HFFc6 (cell line): Measurements from ENCODE around the gene ARL5C. TPM values are rescaled to one million over a fixed set of nuclear protein-coding genes. Genes with fewer than 3 reads are reported as not detected.

ENCODE experiments used
- DNase-seq: peaks from one replicate; pipeline ENCODE4 v3.0.0-alpha.2; 2018
- H3K27ac Mint-ChIP-seq: 2 replicates; pipeline ENCODE4 v1.8.0; 2020; ENCODE audit warnings: mild to moderate bottlenecking, mixed read lengths
- H3K27me3 Mint-ChIP-seq: 2 replicates; pipeline ENCODE4 v1.8.0; 2021; ENCODE audit warnings: mild to moderate bottlenecking, moderate library complexity, mixed read lengths; ENCODE audit not compliant: insufficient read depth
- H3K36me3 Mint-ChIP-seq: 2 replicates; pipeline ENCODE4 v1.8.0; 2021; ENCODE audit warnings: low read depth, mixed read lengths
- H3K4me1 Mint-ChIP-seq: 2 replicates; pipeline ENCODE4 v1.8.0; 2020; ENCODE audit warnings: low read depth, mixed read lengths
- H3K4me3 Mint-ChIP-seq: 2 replicates; pipeline ENCODE4 v1.8.0; 2020; ENCODE audit warnings: mild to moderate bottlenecking, moderate library complexity, mixed read lengths
- H3K9me3 Mint-ChIP-seq: 2 replicates; pipeline ENCODE4 v1.8.0; 2020; ENCODE audit warnings: mild to moderate bottlenecking, mixed read lengths
- total RNA-seq, 6 experiments: library from RNA; stranded (reverse); fragmentation: NEBNext Ultra II Directional; extraction: Animal tissue kit (Norgen Biotek cat#: 25700); gene quantifications; 2 replicates in 1 of 6; 3 replicates in 5 of 6; pipeline ENCODE4 v1.2.3, GENCODE V29; 2021
- TF ChIP-seq, protein P1 (sequence below): fragments of 200-600 bp; sonication (generic); IDR thresholded peaks from 2 replicates; pipeline ENCODE4 v1.5.0; 2021; ENCODE audit warnings: antibody characterized with exemption, mild to moderate bottlenecking

The ARL5C gene
- total RNA-seq, 6 experiments from 2014 or later, result not detected

DNA sequence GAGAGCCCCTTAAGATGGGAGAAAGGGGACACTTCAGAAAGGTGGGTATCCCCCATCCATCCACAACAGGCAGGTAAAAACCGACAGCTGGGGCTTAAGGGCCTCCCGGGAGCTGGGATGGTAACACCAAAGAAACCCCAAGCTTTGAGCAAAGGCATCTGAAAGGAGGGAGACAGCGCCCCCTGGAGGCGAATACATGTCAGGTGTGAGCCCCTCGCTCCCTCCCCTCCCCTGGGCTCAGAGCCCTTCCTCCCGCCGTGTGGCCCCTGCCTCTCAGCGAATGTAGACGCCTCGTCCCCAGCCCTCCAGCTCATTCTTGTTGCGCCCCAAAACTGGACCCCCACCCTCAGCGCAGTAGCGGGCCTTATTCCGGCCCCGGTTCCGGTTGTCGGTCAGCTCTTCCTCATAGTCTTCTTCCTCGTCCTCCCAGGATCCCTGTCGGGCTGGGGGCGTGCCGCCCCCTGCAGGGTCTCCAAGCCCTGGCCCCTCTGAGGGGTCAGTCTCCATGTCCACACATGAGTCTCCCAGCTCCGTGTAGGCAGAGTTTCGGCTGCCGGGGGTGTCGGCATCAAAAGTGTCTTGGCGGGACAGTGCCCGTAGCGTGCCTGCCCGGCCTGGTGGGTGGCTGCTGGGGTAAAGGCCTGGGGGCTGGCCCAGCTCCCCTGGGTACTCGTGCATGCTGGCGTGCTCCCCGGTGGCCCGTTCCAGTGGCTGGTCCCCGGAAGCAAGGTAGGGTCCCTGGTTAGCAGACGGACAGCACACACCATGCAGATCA is 9.1 kb upstream of the ARL5C start:
- no peak overlapping the region for H3K27ac Mint-ChIP-seq
- peaks cover 28% of the 10 kb centered on the region for H3K4me1 Mint-ChIP-seq
- H3K27me3 Mint-ChIP-seq, result peaks cover 5% of the 10 kb centered on the region; the same call in 1 of the 2 replicates
- H3K4me3 Mint-ChIP-seq, result no peak overlapping the region
- peaks cover 27% of the 10 kb centered on the region for H3K36me3 Mint-ChIP-seq
- DNase-seq, result peak; percentile 10
- TF ChIP-seq, protein P1, sequence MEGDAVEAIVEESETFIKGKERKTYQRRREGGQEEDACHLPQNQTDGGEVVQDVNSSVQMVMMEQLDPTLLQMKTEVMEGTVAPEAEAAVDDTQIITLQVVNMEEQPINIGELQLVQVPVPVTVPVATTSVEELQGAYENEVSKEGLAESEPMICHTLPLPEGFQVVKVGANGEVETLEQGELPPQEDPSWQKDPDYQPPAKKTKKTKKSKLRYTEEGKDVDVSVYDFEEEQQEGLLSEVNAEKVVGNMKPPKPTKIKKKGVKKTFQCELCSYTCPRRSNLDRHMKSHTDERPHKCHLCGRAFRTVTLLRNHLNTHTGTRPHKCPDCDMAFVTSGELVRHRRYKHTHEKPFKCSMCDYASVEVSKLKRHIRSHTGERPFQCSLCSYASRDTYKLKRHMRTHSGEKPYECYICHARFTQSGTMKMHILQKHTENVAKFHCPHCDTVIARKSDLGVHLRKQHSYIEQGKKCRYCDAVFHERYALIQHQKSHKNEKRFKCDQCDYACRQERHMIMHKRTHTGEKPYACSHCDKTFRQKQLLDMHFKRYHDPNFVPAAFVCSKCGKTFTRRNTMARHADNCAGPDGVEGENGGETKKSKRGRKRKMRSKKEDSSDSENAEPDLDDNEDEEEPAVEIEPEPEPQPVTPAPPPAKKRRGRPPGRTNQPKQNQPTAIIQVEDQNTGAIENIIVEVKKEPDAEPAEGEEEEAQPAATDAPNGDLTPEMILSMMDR, result peak; percentile 94
- H3K9me3 Mint-ChIP-seq, result no peaks in the 10 kb centered on the region

DNA sequence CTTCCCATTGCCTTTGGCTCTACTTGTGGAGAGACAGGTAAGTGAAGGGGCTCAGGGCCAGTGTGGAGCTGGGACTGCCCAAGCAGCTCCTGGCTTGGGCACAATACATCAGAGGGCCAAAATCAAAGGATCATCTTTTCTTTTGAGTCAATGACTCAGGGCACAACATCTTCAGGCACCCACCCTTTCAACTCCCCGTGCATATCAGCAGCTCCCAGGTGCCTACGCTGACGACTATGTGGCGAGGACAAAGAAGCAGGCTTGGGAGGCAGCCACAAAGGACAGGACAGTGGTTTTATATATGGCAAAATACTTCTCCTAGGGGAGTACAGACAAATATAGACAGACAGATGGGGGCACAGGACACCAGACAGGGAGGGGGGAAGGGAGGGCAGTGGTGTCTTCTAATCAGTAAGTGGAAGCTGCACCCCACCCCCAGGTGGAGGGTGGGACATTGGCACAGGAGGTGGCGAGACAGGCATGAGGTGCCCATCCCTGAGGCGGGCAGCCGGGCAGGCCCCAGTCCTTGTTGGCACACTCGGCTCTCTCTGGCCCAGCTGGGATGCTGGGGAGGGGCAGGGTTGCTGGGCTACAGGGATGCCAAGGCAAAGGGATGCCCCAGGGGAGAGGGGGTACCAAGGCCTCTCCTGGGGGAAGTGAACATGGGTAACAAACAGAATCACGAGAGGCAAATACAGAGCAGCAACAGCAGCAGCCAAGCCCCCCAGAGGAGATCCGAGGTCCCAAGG is 7.7 kb upstream of the ARL5C start:
- Mint-ChIP-seq H3K4me3 (no peak overlapping the region), H3K4me1 (peaks cover 26% of the 10 kb centered on the region), H3K27me3 (peaks cover 12% of the 10 kb centered on the region), H3K9me3 (0 out of 2 replicates have a peak, but pooled peaks cover 3% of the 10 kb centered on the region), H3K27ac (no peak overlapping the region; the same call in 1 of the 2 replicates), H3K36me3 (peaks cover 27% of the 10 kb centered on the region)
- DNase-seq, result no peak
- TF ChIP-seq, protein P1, result no peak

DNA sequence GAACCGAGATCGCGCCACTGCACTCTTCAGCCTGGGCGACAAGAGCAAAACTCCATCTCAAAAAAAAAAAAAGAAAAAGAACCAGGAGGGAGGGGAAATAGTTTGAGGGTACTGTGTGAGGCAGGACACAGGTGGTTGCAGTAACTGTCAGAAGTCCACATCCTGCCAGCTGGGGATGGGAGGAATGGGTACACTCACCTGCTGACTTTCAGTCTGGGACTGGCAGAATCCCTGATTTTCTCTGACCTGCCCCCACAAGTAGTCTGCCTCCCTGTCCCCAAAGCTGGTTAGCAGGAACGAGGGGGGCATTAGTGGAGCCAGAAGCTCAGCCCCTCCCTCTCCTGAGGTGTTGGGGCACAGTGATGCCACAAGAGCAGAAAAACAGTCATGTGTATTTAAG is 7.1 kb upstream of the ARL5C start:
- Mint-ChIP-seq H3K9me3 (peaks cover 7% of the 10 kb centered on the region; the same call in 1 of the 2 replicates), H3K27me3 (peaks cover 15% of the 10 kb centered on the region), H3K4me3 (no peak overlapping the region), H3K4me1 (peaks cover 20% of the 10 kb centered on the region), H3K36me3 (peaks cover 26% of the 10 kb centered on the region), H3K27ac (no peak overlapping the region)
- DNase-seq, result no peak
- TF ChIP-seq, protein P1, result no peak

DNA sequence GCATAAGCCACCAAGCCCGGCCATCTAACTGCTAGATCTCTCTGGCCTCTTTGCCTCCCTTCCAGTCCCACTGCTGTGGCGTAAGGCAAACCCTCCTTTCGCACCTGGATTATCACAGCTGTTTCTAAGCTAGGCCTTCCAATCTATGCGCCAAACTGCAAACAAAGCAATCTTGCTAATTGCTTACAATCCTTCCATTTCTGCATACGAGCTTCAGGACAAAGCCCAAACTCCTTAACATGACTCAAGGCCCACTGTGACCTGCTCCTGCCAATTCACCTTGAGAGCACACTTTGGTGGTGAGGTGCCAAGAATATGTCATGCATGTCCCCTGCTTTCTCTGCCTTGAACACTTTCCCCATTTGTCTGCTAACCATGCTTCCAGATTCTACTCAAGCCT is 6.0 kb upstream of the ARL5C start:
- no peak for DNase-seq
- no peak overlapping the region for H3K27ac Mint-ChIP-seq
- H3K9me3 Mint-ChIP-seq, result peaks cover 7% of the 10 kb centered on the region; the same call in 1 of the 2 replicates
- no peak overlapping the region for H3K4me3 Mint-ChIP-seq
- H3K4me1 Mint-ChIP-seq, result peaks cover 22% of the 10 kb centered on the region
- H3K27me3 Mint-ChIP-seq, result peaks cover 20% of the 10 kb centered on the region
- H3K36me3 Mint-ChIP-seq, result peaks cover 14% of the 10 kb centered on the region
- TF ChIP-seq, protein P1, result no peak

DNA sequence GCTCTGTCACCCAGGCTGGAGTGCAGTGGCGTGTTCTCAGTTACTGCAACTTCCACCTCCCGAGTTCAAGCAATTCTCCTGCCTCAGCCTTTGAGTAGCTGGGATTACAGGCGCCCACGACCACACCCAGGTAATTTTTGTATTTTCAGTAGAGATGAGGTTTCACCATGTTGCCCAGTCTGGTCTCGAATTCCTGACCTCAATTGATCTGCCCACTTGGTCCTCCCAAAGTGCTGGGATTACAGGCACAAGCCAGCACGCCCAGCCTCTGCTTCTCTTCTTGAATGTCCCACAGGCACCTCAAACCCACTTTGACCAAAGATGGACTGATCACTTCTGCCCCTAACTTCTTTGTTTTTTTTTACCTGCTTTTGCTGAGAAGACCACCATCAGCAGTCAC is 4.6 kb upstream of the ARL5C start:
- no peak overlapping the region for H3K4me3 Mint-ChIP-seq
- TF ChIP-seq, protein P1, result no peak
- no peak overlapping the region for H3K27ac Mint-ChIP-seq
- peaks cover 15% of the 10 kb centered on the region for H3K4me1 Mint-ChIP-seq
- peaks cover 7% of the 10 kb centered on the region; the same call in 1 of the 2 replicates for H3K9me3 Mint-ChIP-seq
- peaks cover 30% of the 10 kb centered on the region for H3K27me3 Mint-ChIP-seq
- H3K36me3 Mint-ChIP-seq, result peaks cover 4% of the 10 kb centered on the region; the same call in 1 of the 2 replicates
- DNase-seq, result no peak
